GM12872 (cell line): ENCODE measurements around the gene G6PC2.
A peak's percentile ranks its signal among the peaks of the same experiment; 100 is the strongest.

Source experiments
- CTCF ChIP-seq: IDR thresholded peaks from 3 replicates; pipeline ENCODE4 v1.5.1; 2011; ENCODE audit warnings: low read depth, mild to moderate bottlenecking, low read length, moderate library complexity; ENCODE audit not compliant: insufficient read depth

G6PC2 gene

GRCh38 chr2:168944065-168944464, 43.0 kb downstream of the G6PC2 start:
- no peak for TF ChIP-seq CTCF

DNA sequence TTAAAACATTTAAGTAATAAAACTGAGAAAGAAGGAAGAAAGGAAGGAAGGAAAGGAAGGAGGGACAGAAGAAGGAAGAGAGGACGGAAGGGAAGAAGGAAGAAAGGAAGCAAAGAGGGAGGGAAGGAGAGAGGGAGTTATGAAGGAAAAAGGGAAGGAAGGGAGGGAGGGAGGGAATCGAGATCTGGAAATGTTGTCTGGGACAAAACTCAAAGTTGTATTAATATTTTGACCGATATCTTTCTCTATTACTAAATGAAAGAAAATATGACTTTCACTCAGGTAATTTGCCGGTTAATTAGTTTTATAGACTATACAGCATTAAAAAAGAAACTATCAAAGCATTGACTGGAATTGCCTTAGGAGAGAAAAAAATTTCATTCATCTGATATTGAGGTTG, 44.4 kb downstream of the G6PC2 start:
- no peak for TF ChIP-seq CTCF

- TF ChIP-seq CTCF = peak; percentile 68
These were observed 47.6 kb downstream of the G6PC2 start for GRCh38 chr2:168948621-168949212.

DNA sequence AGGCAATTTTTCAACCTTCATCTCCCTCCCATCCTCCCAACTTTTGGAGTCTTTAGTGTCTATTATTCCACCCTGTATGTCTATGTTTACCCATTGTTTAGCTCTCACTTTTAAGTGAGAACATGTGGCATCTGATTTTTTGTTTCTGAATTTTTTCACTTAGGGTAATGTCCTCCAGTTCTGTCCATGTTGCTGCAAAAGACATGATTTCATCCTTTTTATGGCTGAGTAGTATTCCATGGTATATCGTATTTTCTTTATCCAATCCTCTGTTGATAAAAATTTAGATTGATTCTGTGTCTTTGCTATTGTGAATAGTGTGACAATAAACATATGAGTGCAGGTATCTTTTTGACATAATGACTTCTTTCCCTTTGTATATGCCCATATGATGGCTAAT, 48.2 kb downstream of the G6PC2 start:
- no peak for TF ChIP-seq CTCF

GRCh38 chr2:168951871-168952270, 50.8 kb downstream of the G6PC2 start:
- TF ChIP-seq CTCF = no peak

- TF ChIP-seq CTCF = no peak
These were observed 51.3 kb downstream of the G6PC2 start for GRCh38 chr2:168952424-168952823.

- TF ChIP-seq CTCF = no peak
These were observed 53.2 kb downstream of the G6PC2 start for GRCh38 chr2:168954256-168954655.
